HL-60 (cell line): ENCODE measurements around the gene DLG4.

Experiments
- DNase-seq, 2 experiments: peaks; one replicate each; pipeline ENCODE4 v3.0.0-alpha.2; 2010 to 2020; ENCODE audit warnings: low read depth in 1 of 2, low spot score in 1 of 2
- H3K27ac ChIP-seq: fragments of 250-450 bp; sonication (Bioruptor Pico); replicated peaks from 2 replicates; pipeline ENCODE4 v1.5.1; 2020; ENCODE audit warnings: mild to moderate bottlenecking, moderate library complexity
- H3K27me3 ChIP-seq: fragments of 250-450 bp; sonication (Bioruptor Pico); 2 replicates; pipeline ENCODE4 v1.5.1; 2021; ENCODE audit warnings: mild to moderate bottlenecking, moderate library complexity; ENCODE audit not compliant: insufficient read depth, poor library complexity, severe bottlenecking
- H3K4me3 ChIP-seq: replicated peaks from 2 replicates; pipeline ENCODE4 v1.5.1; 2011; ENCODE audit warnings: mild to moderate bottlenecking, control low read depth, low read length; ENCODE audit not compliant: insufficient read depth
- GABPA ChIP-seq: IDR thresholded peaks from 2 replicates; pipeline ENCODE4 v1.6.1; 2012; ENCODE audit warnings: low read depth
- POLR2AphosphoS5 ChIP-seq: IDR thresholded peaks from 2 replicates; pipeline ENCODE4 v1.6.1; 2012; ENCODE audit warnings: low read depth
- SPI1 ChIP-seq: IDR thresholded peaks from 2 replicates; pipeline ENCODE4 v1.6.1; 2012; ENCODE audit warnings: low read depth, mild to moderate bottlenecking, borderline replicate concordance
- TF ChIP-seq, protein P1 (sequence below): IDR thresholded peaks from 2 replicates; pipeline ENCODE4 v1.6.1; 2012; ENCODE audit warnings: low read depth; ENCODE audit not compliant: insufficient replicate concordance
- TF ChIP-seq, protein P2 (sequence below): IDR thresholded peaks from one replicate; pipeline ENCODE4 v1.5.1; 2011; ENCODE audit warnings: low read length, control low read depth, inconsistent platforms; ENCODE audit not compliant: insufficient read depth

The DLG4 gene

DNA sequence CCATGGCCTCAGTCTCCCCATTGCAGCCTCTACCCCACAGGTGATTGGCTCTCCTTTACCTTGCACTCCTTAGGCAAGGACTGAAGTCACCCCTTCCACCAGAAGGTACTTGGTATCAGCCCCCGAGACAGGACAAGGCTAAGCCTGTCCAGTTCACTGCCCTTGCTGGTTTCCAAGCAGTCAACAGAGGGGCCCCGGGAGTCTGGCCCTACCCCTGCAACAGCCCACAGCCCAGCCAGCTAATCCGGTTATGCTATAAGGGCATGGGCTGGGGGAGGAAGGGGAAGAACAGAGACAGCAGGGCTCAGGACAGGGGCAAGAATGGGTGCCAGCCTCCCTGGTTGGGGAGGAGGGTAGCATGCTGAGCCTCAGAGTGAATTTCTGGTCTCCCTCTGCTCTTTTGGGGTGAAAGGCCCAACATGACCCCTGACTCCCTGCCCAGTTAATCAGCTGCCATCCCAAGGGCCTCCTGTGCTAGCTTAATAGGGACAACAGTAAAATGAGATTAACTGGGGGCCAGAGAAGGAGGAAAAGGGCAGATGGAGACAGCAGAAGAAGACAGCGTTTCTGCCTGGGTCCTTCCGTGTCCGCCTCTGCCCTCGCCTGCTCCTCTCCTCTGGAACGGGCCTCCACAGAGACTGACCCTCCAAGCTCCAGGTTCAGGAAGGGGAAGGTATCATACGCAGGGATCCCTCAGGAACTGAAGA, 10.7 kb downstream of the DLG4 start:
- Histone ChIP-seq H3K27ac (no peak overlapping the region), H3K27me3 (no peaks in the 10 kb centered on the region), H3K4me3 (no peak overlapping the region)
- TF ChIP-seq SPI1 (no peak), GABPA (no peak), POLR2AphosphoS5 (no peak)
- TF ChIP-seq, protein P1, sequence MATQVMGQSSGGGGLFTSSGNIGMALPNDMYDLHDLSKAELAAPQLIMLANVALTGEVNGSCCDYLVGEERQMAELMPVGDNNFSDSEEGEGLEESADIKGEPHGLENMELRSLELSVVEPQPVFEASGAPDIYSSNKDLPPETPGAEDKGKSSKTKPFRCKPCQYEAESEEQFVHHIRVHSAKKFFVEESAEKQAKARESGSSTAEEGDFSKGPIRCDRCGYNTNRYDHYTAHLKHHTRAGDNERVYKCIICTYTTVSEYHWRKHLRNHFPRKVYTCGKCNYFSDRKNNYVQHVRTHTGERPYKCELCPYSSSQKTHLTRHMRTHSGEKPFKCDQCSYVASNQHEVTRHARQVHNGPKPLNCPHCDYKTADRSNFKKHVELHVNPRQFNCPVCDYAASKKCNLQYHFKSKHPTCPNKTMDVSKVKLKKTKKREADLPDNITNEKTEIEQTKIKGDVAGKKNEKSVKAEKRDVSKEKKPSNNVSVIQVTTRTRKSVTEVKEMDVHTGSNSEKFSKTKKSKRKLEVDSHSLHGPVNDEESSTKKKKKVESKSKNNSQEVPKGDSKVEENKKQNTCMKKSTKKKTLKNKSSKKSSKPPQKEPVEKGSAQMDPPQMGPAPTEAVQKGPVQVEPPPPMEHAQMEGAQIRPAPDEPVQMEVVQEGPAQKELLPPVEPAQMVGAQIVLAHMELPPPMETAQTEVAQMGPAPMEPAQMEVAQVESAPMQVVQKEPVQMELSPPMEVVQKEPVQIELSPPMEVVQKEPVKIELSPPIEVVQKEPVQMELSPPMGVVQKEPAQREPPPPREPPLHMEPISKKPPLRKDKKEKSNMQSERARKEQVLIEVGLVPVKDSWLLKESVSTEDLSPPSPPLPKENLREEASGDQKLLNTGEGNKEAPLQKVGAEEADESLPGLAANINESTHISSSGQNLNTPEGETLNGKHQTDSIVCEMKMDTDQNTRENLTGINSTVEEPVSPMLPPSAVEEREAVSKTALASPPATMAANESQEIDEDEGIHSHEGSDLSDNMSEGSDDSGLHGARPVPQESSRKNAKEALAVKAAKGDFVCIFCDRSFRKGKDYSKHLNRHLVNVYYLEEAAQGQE = no peak
- TF ChIP-seq, protein P2, sequence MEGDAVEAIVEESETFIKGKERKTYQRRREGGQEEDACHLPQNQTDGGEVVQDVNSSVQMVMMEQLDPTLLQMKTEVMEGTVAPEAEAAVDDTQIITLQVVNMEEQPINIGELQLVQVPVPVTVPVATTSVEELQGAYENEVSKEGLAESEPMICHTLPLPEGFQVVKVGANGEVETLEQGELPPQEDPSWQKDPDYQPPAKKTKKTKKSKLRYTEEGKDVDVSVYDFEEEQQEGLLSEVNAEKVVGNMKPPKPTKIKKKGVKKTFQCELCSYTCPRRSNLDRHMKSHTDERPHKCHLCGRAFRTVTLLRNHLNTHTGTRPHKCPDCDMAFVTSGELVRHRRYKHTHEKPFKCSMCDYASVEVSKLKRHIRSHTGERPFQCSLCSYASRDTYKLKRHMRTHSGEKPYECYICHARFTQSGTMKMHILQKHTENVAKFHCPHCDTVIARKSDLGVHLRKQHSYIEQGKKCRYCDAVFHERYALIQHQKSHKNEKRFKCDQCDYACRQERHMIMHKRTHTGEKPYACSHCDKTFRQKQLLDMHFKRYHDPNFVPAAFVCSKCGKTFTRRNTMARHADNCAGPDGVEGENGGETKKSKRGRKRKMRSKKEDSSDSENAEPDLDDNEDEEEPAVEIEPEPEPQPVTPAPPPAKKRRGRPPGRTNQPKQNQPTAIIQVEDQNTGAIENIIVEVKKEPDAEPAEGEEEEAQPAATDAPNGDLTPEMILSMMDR = no peak
- DNase-seq = no peak

DNA sequence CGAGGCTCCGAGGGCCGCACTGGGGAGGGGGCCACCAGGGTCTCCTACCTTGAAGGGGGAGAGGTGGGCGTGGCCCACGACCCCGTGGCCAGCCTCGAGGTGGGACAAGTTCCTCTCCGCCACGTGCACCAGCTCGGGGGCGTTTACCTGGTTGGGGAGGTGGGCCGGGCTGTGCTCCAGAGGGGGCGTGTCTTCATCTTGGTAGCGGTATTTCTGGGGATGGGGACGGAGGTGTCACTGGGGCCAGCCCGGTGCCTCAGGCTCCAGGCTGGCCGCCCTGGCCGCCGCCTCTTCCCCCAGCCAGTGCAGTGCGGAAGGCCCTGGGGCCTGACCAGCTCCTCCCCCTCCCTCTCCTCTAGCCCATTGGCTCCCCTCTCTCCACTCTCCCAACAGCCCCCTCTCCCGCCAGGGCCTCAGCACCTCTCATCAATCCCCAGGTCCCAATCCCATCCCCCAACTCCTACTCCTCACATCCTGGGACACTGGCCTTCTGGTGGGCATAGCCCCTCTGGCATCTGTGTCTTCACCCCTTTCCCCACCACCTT, 11.5 kb downstream of the DLG4 start:
- H3K27ac ChIP-seq = no peak overlapping the region
- no peaks in the 10 kb centered on the region for H3K27me3 ChIP-seq
- DNase-seq = no peak

DNA sequence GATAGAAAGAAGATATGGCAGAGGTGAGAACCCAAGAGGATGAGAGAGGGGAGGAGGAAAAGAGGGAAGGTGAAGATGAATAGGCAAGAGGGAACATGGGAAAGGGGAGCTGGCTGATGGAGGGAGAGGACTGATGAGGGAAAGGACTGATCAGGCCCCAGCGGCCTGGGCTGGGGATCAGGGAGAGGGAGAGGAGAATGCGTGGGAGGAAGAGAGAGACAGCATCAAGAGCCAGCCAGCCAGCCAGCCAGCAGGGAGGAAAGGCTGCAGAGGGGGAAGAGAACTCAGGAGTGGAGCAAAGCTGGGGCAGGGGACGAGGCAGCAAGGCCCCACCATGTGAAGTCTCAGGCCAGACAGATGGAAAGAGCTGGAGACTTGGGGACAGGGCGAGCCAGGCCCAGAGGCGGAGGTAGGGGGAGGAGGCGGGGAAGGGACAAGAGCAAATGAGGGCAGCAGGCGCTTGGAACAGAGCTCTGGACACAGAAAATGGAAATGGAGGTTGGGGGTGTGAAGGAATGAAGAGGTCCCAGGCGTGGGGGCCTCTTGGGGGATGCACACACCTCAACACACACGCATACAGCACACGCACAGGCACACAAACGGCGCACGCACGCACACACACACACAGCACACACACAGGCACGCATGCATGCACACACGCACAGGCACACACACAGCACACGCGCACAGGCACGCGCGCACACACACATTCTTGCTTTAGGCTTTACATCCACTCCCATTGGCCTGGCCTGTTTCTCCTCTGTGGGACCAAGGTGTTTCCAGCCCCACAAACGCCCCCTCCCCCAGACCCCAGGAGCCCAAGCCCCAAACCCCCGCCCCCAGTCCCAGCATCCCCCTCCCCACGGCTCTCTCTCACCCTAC, 12.3 kb downstream of the DLG4 start:
- no peaks in the 10 kb centered on the region for H3K27me3 ChIP-seq
- DNase-seq = no peak
- TF ChIP-seq SPI1 (no peak), GABPA (no peak), POLR2AphosphoS5 (no peak)
- TF ChIP-seq, protein P1 = no peak
- TF ChIP-seq, protein P2 = no peak
- H3K27ac ChIP-seq = no peak overlapping the region
- no peak overlapping the region for H3K4me3 ChIP-seq

More for the DNA sequence above, 11.5 kb downstream of the DLG4 start:
- no peak for TF ChIP-seq GABPA
- TF ChIP-seq SPI1 = no peak
- TF ChIP-seq POLR2AphosphoS5 = no peak
- TF ChIP-seq, protein P2 = no peak
- TF ChIP-seq, protein P1 = no peak
- no peak overlapping the region for H3K4me3 ChIP-seq
